NCI-H2227 (cell line): Measurements from ENCODE around the gene PFN3.
A peak's percentile ranks its signal among the peaks of the same experiment; 100 is the strongest.

Experiments
- DNase-seq: peaks from one replicate; lab custom pipeline; 2025; ENCODE audit not compliant: unreplicated experiment; lab: John Stamatoyannopoulos, UW

The PFN3 gene

GRCh38 chr5:177374211-177374610, 26.2 kb downstream of the PFN3 start:
- DNase-seq, result no peak

GRCh38 chr5:177373806-177374205, 26.7 kb downstream of the PFN3 start:
- DNase-seq, result no peak

GRCh38 chr5:177372910-177373309, 27.6 kb downstream of the PFN3 start:
- DNase-seq, result no peak

- DNase-seq, result no peak
Observed at GRCh38 chr5:177372034-177372896, 28.2 kb downstream of the PFN3 start.

- no peak for DNase-seq
Observed at GRCh38 chr5:177371120-177372033, 29.1 kb downstream of the PFN3 start.

- peak; percentile 82 for DNase-seq
Observed at GRCh38 chr5:177370488-177371119, 29.9 kb downstream of the PFN3 start.

- no peak for DNase-seq
Observed at GRCh38 chr5:177369645-177370440, 30.6 kb downstream of the PFN3 start.

GRCh38 chr5:177368869-177369644, 31.4 kb downstream of the PFN3 start:
- no peak for DNase-seq

GRCh38 chr5:177367981-177368868, 32.2 kb downstream of the PFN3 start:
- DNase-seq, result no peak

GRCh38 chr5:177367323-177367848, 33.1 kb downstream of the PFN3 start:
- DNase-seq, result no peak

- DNase-seq, result peak; percentile 62
Observed at GRCh38 chr5:177366528-177367322, 33.7 kb downstream of the PFN3 start.

GRCh38 chr5:177365845-177366527, 34.5 kb downstream of the PFN3 start:
- no peak for DNase-seq

- DNase-seq, result no peak
Observed at GRCh38 chr5:177364159-177364962, 36.1 kb downstream of the PFN3 start.

- DNase-seq, result no peak
Observed at GRCh38 chr5:177363565-177363964, 36.9 kb downstream of the PFN3 start.

GRCh38 chr5:177362610-177363507, 37.6 kb downstream of the PFN3 start:
- peak; percentile 63 for DNase-seq

GRCh38 chr5:177362292-177362609, 38.2 kb downstream of the PFN3 start:
- DNase-seq, result no peak
